SHP77 treated with DMSO at 0.1 percent for 48 hours (cell line): ENCODE results near the gene CCNK.

Source experiments
- DNase-seq: peaks from one replicate; lab custom pipeline; 2025; lab: John Stamatoyannopoulos, UW

The CCNK gene

GRCh38 chr14:99480917-99481744, at the start of gene CCNK:
Gene CCNK, plus strand, starts transcription at chr14:99481409. Its CDS starts 11,269 bp downstream, at chr14:99492678.
- DNase-seq = peak; percentile 98

GRCh38 chr14:99431986-99432385, 49.2 kb upstream of the CCNK start:
- no peak for DNase-seq

- no peak for DNase-seq
Observed at GRCh38 chr14:99432485-99432884, 48.7 kb upstream of the CCNK start.

- DNase-seq = no peak
Observed at GRCh38 chr14:99435327-99435726, 45.9 kb upstream of the CCNK start.

GRCh38 chr14:99436247-99437180, 44.7 kb upstream of the CCNK start:
- no peak for DNase-seq

GRCh38 chr14:99437706-99438105, 43.5 kb upstream of the CCNK start:
- DNase-seq = no peak

- no peak for DNase-seq
Observed at GRCh38 chr14:99440278-99440677, 40.9 kb upstream of the CCNK start.

GRCh38 chr14:99441157-99441870, 39.9 kb upstream of the CCNK start:
- no peak for DNase-seq

GRCh38 chr14:99441918-99442317, 39.3 kb upstream of the CCNK start:
- no peak for DNase-seq

- DNase-seq = no peak
Observed at GRCh38 chr14:99445931-99446330, 35.3 kb upstream of the CCNK start.

GRCh38 chr14:99447739-99448138, 33.5 kb upstream of the CCNK start:
- DNase-seq = no peak

- DNase-seq = no peak
Observed at GRCh38 chr14:99450266-99450665, 30.9 kb upstream of the CCNK start.

GRCh38 chr14:99451234-99451633, 30.0 kb upstream of the CCNK start:
- no peak for DNase-seq

- DNase-seq = no peak
Observed at GRCh38 chr14:99452968-99453367, 28.2 kb upstream of the CCNK start.

- DNase-seq = no peak
Observed at GRCh38 chr14:99454246-99454645, 27.0 kb upstream of the CCNK start.

GRCh38 chr14:99459481-99460100, 21.6 kb upstream of the CCNK start:
- no peak for DNase-seq

- no peak for DNase-seq
Observed at GRCh38 chr14:99460793-99461192, 20.4 kb upstream of the CCNK start.

- no peak for DNase-seq
Observed at GRCh38 chr14:99461411-99462085, 19.7 kb upstream of the CCNK start.

GRCh38 chr14:99462210-99462609, 19.0 kb upstream of the CCNK start:
- DNase-seq = no peak

- no peak for DNase-seq
Observed at GRCh38 chr14:99463974-99464373, 17.2 kb upstream of the CCNK start.

GRCh38 chr14:99465288-99465687, 15.9 kb upstream of the CCNK start:
- no peak for DNase-seq
